ENCODE data around the gene MYL3.

The MYL3 gene

DNA sequence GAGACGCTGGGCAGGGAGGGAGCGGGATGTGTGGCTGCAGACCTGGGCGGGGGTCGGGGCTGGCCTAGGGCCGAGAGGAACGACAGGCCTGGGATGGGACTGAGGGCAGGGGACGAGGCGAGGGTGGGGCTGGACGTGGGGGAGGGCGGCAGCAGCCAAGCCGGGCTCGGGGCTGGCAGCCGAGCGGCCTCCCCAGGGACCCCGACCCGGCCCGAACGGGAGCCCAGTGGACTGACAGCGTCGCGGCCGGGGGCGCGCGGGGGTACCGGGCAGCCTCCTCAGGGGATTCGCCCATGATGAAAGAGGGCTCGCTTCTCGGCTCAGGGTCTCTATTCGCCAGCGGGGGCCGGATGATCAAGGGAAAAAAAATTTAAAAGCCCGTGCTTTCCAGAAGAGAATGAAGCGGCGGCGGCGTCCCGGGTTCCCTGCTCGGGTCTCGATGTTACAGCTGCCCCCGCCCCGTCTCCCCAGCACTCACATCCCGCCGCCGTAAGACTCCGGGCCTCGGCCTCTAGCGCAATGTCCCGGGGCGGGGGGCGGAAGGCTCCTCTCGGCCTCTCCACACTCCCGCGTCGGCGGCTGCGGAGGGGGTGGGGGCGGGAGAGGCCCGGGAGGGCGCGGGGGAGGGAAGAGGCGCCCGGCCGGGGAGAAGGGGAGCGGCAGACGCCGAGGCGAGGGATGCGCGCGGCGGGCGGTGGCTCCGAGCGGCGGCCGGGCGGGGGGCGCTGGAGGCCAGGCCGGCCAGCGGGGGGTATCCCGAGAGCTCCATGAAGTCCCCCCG is 18.5 kb upstream of the MYL3 start:
- H3K9ac ChIP-seq (ENCODE audit: low read length), result peak overlapping the region; percentile 85
- peak overlapping the region; percentile 86 for H3K4me3 ChIP-seq (ENCODE audit: low read length)
- H3K9me3 ChIP-seq (ENCODE audit: control insufficient read depth, low read length), result no peaks in the 10 kb centered on the region
- H3K27me3 ChIP-seq (replicated peaks; ENCODE audit: control insufficient read depth, insufficient read depth, low read length), result peaks cover 4% of the 10 kb centered on the region
- no peaks in the 10 kb centered on the region for H3K36me3 ChIP-seq (ENCODE audit: control insufficient read depth, insufficient read depth, low read length, severe bottlenecking)
- H3K4me1 ChIP-seq (ENCODE audit: control insufficient read depth, insufficient read depth, low read length), result peaks cover 18% of the 10 kb centered on the region
- DNase-seq (ENCODE audit: low read depth), result peak; percentile 86

DNA sequence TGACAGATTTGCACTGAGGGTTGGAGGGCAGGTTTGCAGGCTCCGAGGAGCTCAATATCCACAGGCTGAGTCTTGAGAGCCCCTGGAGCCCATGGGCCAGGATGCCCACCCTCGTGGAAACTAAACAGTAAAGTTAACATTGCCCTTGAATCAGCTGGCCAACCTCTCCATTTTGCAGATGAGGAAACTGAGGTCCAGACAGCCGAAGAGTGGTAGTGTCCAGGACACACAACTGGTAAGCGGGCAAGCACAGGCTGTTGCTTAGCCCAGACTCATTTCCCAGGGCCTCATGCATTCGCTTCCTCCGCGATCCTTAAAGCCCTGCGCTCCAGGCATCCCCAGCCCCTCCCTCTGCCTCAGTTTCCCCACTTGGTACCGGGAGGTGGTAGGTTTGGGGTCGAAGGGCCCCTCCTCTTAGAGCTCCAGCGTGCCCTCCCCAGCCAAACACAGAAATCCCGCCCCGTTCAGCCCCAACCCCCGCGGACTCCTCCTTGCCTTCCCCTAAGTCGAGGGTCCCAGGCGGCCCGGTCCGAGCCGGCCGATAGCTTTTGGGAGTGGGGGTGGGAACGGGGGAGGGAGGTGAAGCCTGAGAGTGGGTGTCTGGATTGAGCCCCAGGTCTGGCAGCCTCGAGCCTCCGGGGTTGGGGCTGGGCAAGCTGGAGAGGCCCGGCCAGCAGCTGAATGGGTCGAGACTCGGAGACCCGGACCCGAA is 17.8 kb upstream of the MYL3 start:
- peak overlapping the region; percentile 71 for H3K4me3 ChIP-seq (ENCODE audit: low read length)
- H3K4me1 ChIP-seq (ENCODE audit: control insufficient read depth, insufficient read depth, low read length), result peaks cover 18% of the 10 kb centered on the region
- DNase-seq (ENCODE audit: low read depth), result no peak
- peak overlapping the region; percentile 78 for H3K9ac ChIP-seq (ENCODE audit: low read length)
- no peaks in the 10 kb centered on the region for H3K36me3 ChIP-seq (ENCODE audit: control insufficient read depth, insufficient read depth, low read length, severe bottlenecking)
- H3K9me3 ChIP-seq (ENCODE audit: control insufficient read depth, low read length), result no peaks in the 10 kb centered on the region
- peaks cover 4% of the 10 kb centered on the region for H3K27me3 ChIP-seq (replicated peaks; ENCODE audit: control insufficient read depth, insufficient read depth, low read length)

DNA sequence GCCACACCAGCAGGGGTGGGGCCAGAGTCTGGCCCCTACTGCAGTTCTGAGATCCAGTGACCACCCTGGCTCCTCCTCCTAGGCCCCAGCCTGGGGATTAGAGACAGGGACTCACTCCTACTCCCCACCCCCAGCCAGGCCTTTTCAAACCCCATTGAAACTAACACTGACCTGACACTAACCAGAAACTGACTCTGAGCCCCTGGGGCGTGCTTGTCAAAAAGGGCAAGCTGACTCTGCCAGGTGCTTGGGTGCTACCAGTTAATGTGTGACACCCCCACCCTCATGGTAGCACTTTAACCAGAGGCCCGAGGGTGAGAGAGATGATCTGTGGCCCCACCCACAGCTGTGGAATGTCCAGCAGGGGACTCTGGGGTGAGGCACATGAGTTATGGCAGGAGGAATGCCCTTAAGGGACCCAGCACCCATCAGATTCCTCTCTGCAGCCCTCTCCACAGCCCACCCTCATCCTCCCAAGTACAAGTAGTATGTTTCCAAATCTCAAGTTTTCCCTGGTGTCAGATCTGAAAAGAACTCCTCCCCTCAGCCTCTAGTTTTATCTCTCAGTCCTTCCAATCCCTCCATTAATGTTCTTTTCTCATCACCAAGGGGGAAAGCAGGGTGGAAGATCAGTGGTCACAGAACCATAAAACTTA is 15.7 kb upstream of the MYL3 start:
- peaks cover 8% of the 10 kb centered on the region for H3K27me3 ChIP-seq (replicated peaks; ENCODE audit: control insufficient read depth, insufficient read depth, low read length)
- DNase-seq (ENCODE audit: low read depth), result peak; percentile 61
- no peaks in the 10 kb centered on the region for H3K36me3 ChIP-seq (ENCODE audit: control insufficient read depth, insufficient read depth, low read length, severe bottlenecking)
- no peak overlapping the region for H3K9ac ChIP-seq (ENCODE audit: low read length)
- H3K4me3 ChIP-seq (ENCODE audit: low read length), result no peak overlapping the region
- H3K4me1 ChIP-seq (ENCODE audit: control insufficient read depth, insufficient read depth, low read length), result peaks cover 13% of the 10 kb centered on the region
- H3K9me3 ChIP-seq (ENCODE audit: control insufficient read depth, low read length), result no peaks in the 10 kb centered on the region

DNA sequence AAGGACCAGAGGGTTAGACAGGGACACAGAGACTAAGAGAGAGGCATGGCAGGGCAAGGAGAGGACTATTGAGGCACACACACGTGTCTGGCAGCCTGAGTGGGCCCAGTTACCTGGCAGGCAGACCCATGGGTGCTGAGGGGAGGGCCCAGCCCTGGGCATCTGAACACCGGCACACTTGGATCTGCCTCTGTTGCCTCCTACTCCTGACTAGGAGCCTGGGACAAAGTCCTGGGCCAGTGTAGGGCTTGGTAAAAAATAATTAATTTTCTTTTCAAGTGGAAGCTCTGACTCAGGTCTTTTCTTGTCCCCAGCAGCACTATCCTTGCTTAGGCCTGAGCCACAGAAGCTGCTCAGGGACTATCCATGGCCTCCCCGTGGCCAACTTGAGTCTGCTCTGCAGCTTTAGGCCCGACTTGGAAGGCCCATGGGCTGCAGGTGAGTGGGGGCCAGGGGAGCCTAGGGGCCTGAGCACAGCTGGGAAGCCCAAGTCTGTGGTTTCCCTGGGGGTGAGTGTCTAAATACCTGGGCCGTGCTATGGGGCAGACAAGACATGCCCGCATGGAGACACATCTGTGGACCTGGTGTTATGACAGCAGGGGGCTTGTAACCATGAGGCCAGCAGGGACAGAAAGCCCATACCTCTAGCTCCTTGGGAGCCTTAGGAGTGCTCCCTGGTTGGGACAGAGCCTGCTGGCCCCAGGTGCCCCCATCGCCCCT is 14.3 kb upstream of the MYL3 start, which contains the start of gene PTH1R:
PTH1R (plus strand) TSS at position 316 of the 720 bp plus-strand sequence. CDS start 5,839 bp downstream, outside the sequence.
- Histone ChIP-seq H3K9ac (ENCODE audit: low read length) (no peak within 1 kb of the TSS), H3K27me3 (replicated peaks; ENCODE audit: control insufficient read depth, insufficient read depth, low read length) (peaks cover 12% of the 10 kb centered on the region), H3K4me1 (ENCODE audit: control insufficient read depth, insufficient read depth, low read length) (peaks cover 12% of the 10 kb centered on the region), H3K36me3 (ENCODE audit: control insufficient read depth, insufficient read depth, low read length, severe bottlenecking) (no peaks in the 10 kb centered on the region), H3K4me3 (ENCODE audit: low read length) (no peak within 1 kb of the TSS), H3K9me3 (ENCODE audit: control insufficient read depth, low read length) (no peaks in the 10 kb centered on the region)
- DNase-seq (ENCODE audit: low read depth), result no peak

DNA sequence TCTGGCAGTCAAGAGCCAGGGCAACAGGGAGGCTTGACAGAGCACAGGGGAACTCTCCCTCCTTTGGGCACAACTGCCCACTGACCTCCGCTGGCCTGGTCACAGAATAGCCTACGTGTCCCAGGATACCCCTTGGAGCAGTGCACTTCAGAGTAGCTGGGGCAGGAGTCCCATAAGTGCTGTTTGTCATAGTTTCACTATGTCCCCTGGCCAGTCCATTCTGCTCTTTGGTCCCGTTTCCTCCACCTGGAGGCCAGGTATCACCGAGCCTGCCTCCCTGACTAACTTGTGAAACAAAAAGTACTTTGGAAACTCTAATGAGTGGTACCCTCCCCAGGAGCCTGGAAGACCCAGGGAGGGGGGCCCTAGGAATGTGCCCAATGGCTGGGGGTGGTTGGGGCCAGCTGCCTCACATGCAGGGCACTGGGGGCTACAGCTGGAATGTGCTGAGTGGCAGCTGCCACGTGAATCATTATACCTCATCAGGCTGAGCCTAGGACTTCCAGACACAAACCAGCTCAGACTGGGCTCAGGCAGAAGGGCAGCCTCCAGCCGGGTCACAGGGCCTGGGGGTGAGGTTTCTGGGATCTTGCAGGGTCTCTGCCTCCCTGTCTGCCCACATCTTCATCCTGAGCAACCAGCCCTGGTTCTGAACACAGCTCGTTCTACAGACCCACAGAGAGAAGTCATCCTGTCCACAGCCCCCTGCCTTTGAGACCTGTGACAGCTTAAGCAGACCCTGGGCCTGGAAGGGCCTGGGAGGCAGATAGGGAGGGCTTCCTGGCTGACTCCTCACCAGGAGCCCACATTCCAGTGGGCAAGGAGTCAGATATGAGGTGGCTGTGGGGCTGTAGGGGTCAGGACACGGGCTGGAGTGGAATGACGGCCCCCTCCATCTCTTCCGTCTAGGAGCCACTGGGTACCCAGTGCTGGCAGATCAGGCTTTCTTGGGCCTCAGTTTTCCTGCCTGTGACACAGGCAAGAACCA is 13.4 kb upstream of the MYL3 start:
- peaks cover 17% of the 10 kb centered on the region for H3K27me3 ChIP-seq (replicated peaks; ENCODE audit: control insufficient read depth, insufficient read depth, low read length)
- no peak for DNase-seq (ENCODE audit: low read depth)
- peaks cover 12% of the 10 kb centered on the region for H3K4me1 ChIP-seq (ENCODE audit: control insufficient read depth, insufficient read depth, low read length)

DNA sequence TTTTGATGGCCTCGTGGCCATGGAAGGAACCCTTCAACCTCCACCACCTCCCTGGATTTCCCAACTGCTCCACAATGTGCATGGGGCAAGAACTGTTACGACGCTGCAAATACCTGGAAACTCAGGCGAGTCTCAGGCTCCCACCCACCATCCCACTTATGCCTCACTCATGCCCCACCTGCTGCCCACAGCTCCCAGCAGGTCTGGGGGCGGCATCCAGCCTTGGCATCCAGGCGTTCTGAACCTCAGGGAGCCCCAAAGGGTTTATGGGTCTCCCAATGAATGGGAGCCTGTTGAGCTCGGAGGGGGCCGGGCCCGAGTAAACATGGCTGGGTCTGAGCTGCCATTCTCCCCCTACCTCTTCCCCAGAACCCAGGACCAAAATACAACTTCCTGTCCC is 12.3 kb upstream of the MYL3 start:
- Histone ChIP-seq H3K36me3 (ENCODE audit: control insufficient read depth, insufficient read depth, low read length, severe bottlenecking) (no peaks in the 10 kb centered on the region), H3K4me3 (ENCODE audit: low read length) (no peak overlapping the region), H3K9me3 (ENCODE audit: control insufficient read depth, low read length) (no peaks in the 10 kb centered on the region), H3K4me1 (ENCODE audit: control insufficient read depth, insufficient read depth, low read length) (peaks cover 16% of the 10 kb centered on the region), H3K27me3 (replicated peaks; ENCODE audit: control insufficient read depth, insufficient read depth, low read length) (peaks cover 23% of the 10 kb centered on the region), H3K9ac (ENCODE audit: low read length) (no peak overlapping the region)
- DNase-seq (ENCODE audit: low read depth), result no peak

More for the DNA sequence above, 13.4 kb upstream of the MYL3 start:
- Histone ChIP-seq H3K36me3 (ENCODE audit: control insufficient read depth, insufficient read depth, low read length, severe bottlenecking) (no peaks in the 10 kb centered on the region), H3K9ac (ENCODE audit: low read length) (no peak overlapping the region), H3K9me3 (ENCODE audit: control insufficient read depth, low read length) (no peaks in the 10 kb centered on the region), H3K4me3 (ENCODE audit: low read length) (no peak overlapping the region)

DNA sequence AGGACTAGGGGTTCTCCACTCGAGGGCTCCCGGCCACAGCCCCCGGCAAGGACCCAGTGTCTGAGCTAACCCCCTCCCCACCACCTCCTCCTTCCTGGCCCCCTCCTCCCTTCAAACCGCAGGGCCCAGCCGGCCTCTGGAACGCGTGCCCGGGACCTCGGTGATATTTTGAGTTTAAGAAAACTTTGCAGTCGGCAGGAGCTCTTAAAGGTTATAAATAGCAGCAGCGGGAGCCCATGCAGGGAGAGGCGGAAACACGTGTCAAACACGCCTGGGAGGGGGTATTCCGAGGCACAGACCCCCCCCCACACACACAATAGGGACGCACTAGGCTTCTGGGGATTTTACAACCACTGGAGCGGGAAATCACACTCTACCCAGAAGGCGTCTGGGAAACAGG is 11.2 kb upstream of the MYL3 start:
- no peak overlapping the region for H3K9ac ChIP-seq (ENCODE audit: low read length)
- H3K36me3 ChIP-seq (ENCODE audit: control insufficient read depth, insufficient read depth, low read length, severe bottlenecking), result no peaks in the 10 kb centered on the region
- peaks cover 27% of the 10 kb centered on the region for H3K27me3 ChIP-seq (replicated peaks; ENCODE audit: control insufficient read depth, insufficient read depth, low read length)
- no peak for DNase-seq (ENCODE audit: low read depth)
- peaks cover 16% of the 10 kb centered on the region for H3K4me1 ChIP-seq (ENCODE audit: control insufficient read depth, insufficient read depth, low read length)
- H3K9me3 ChIP-seq (ENCODE audit: control insufficient read depth, low read length), result no peaks in the 10 kb centered on the region
- no peak overlapping the region for H3K4me3 ChIP-seq (ENCODE audit: low read length)

DNA sequence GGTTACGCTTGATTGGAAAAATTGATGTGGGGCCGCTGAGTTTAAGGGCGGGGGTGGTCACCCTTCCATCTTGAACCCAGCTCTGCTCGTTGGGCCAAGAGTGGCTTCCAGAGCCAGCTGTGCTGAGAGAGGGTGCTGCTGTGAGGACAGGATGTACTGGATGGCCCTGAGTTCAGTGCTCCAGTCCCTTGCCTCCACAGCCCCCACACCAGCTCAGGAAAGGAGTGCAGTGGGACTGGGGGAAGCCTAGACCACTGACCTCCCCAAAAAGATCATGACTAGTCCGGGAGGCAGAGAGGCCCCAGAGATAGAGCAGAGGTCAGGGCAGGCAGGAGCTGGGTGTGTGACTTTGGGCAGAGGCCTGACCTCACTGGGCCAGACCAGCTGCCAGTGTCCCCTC is 10.3 kb upstream of the MYL3 start:
- peaks cover 17% of the 10 kb centered on the region for H3K4me1 ChIP-seq (ENCODE audit: control insufficient read depth, insufficient read depth, low read length)
- H3K36me3 ChIP-seq (ENCODE audit: control insufficient read depth, insufficient read depth, low read length, severe bottlenecking), result no peaks in the 10 kb centered on the region
- no peak overlapping the region for H3K9ac ChIP-seq (ENCODE audit: low read length)
- no peak overlapping the region for H3K4me3 ChIP-seq (ENCODE audit: low read length)
- DNase-seq (ENCODE audit: low read depth), result no peak
- peaks cover 27% of the 10 kb centered on the region for H3K27me3 ChIP-seq (replicated peaks; ENCODE audit: control insufficient read depth, insufficient read depth, low read length)
- H3K9me3 ChIP-seq (ENCODE audit: control insufficient read depth, low read length), result no peaks in the 10 kb centered on the region

DNA sequence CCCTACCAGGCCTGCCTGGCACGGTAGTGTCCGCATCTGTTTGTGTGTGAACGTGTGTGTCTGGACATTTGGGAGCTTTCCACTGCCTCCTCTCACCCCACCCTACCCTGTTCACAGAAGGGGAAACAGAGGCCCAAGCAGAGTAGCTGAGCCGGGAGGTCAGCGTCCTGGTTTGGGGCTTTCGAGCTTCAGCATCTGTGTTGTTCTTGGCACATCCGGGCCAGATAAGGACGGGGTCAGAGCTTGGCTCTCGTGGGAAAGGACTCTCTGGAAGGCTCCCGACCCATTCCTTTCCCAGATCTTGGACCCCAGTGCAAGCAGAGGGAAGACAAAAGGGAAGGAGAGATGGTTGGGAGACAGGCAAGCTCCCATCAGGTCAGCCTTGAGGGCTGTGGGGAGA is 8.0 kb upstream of the MYL3 start:
- DNase-seq (ENCODE audit: low read depth), result no peak
- H3K9me3 ChIP-seq (ENCODE audit: control insufficient read depth, low read length), result no peaks in the 10 kb centered on the region
- peaks cover 27% of the 10 kb centered on the region for H3K27me3 ChIP-seq (replicated peaks; ENCODE audit: control insufficient read depth, insufficient read depth, low read length)

DNA sequence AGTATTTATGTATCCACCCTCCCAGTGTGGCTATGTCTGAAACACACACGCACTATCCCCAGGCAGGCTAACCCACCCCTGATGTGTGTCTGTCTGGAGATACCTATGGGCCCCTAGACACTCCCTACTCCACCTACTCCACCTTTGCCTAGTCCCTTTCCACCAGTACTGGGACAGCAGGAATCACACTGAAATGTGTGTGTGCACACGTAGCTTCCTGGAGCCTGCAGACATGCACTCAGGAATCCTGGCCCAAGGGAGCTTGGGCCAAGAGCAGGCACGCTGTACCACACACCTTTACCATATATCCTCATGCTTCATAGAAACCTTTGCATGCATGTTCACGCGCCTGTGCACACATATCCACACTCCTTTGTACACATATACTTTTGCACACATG is 7.4 kb upstream of the MYL3 start:
- DNase-seq (ENCODE audit: low read depth), result no peak
- H3K27me3 ChIP-seq (replicated peaks; ENCODE audit: control insufficient read depth, insufficient read depth, low read length), result peaks cover 27% of the 10 kb centered on the region
- H3K9ac ChIP-seq (ENCODE audit: low read length), result no peak overlapping the region
- no peak overlapping the region for H3K4me3 ChIP-seq (ENCODE audit: low read length)
- H3K36me3 ChIP-seq (ENCODE audit: control insufficient read depth, insufficient read depth, low read length, severe bottlenecking), result no peaks in the 10 kb centered on the region
- H3K4me1 ChIP-seq (ENCODE audit: control insufficient read depth, insufficient read depth, low read length), result peaks cover 34% of the 10 kb centered on the region
- no peaks in the 10 kb centered on the region for H3K9me3 ChIP-seq (ENCODE audit: control insufficient read depth, low read length)

More for the DNA sequence above, 8.0 kb upstream of the MYL3 start:
- H3K4me1 ChIP-seq (ENCODE audit: control insufficient read depth, insufficient read depth, low read length), result peaks cover 34% of the 10 kb centered on the region
- H3K36me3 ChIP-seq (ENCODE audit: control insufficient read depth, insufficient read depth, low read length, severe bottlenecking), result no peaks in the 10 kb centered on the region
- H3K4me3 ChIP-seq (ENCODE audit: low read length), result no peak overlapping the region
- H3K9ac ChIP-seq (ENCODE audit: low read length), result no peak overlapping the region
